ENCODE data around the gene SH3YL1. TPM values are rescaled to one million over a fixed set of nuclear protein-coding genes. Genes with fewer than 3 reads are reported as not detected.

The SH3YL1 gene
- polyA plus RNA-seq, 2 of the 4 experiments (the other 2 are of a cell fraction) = 12.8 to 23.9 TPM

DNA sequence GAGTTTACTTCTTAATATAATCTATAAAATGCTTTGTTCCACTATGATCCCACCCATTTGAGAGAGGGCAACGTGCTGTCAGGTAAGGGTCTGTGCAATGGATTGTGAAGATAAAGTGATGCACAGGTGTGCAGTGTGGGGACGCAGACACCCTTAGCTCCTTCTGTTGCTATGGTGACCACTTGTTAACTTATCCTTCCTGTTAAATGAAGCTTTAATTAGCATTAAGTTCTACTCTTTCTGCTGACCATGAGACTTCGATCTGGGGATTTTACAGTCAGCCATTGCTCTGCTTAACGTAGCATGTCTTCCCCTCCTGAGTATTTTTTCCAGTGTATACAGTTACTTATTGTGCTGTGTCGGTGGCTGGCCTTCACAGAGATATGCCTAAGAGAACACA, 47.2 kb upstream of the SH3YL1 start:
- ATAC-seq (no peak), DNase-seq (ENCODE audit: low read depth in 1 of 2, low spot score in 1 of 2) (no peak), FAIRE-seq (no peak)
- WGBS (ENCODE audit: missing lambda C conversion rate) = 9% methylated on average over 5 of the region's 5 CpGs
- TF ChIP-seq ZFP36 (IDR thresholded peaks at IDR 0.05; ENCODE audit: borderline replicate concordance, partially characterized antibody) = no peak
- TF ChIP-seq HES2 (IDR thresholded peaks at IDR 0.05) = no peak
- TF ChIP-seq HEYL (CRISPR knock-in tag; IDR thresholded peaks at IDR 0.05) = no peak
- no peak for TF ChIP-seq PBX3 (IDR thresholded peaks at IDR 0.05)
- TF ChIP-seq NR3C1 (IDR thresholded peaks at IDR 0.05) = no peak
- no peak overlapping the region for H3K4me2 ChIP-seq
- H3K27ac ChIP-seq = no peak overlapping the region
- H3K9me3 ChIP-seq = no peaks in the 10 kb centered on the region
- CTCF ChIA-PET = interaction anchor here (0.7 kb wide), 1 partner anchor 21 kb away, joined by 3 read pairs; no protein-coding TSS in a partner anchor
- H3K4me1 ChIP-seq = no peaks in the 10 kb centered on the region
- POLR2A ChIA-PET = no interaction called here
- H3K4me3 ChIP-seq = no peak overlapping the region

DNA sequence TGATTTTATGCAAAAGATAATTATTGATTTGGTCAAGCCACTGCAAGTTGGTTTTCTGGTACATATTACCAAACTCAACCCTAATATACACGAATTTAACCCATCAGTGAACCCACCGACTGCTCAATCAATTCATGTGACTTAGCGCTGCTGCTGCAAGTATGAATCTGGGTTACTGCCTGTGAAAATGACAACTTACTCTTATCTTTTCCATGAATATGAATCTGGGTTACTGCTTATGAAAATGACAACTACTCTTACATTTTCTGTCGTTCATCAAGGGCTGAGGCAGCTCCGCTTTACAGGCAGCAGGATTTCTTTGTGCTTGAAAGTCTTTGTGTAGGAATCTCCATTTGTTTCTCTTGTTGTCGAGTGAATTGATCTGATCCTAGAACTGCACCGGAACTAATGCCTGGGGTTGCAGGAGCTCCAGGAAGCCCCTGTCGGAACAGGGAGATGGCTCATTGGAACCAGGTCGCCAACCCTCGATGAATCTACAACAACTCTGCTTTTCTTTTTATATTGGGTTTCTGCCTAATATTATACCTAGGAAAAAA, 46.2 kb upstream of the SH3YL1 start:
- FAIRE-seq (no peak), DNase-seq (ENCODE audit: low read depth in 1 of 2, low spot score in 1 of 2) (no peak), ATAC-seq (no peak)
- Histone ChIP-seq H3K4me2 (no peak overlapping the region), H3K4me3 (no peak overlapping the region), H3K4me1 (no peaks in the 10 kb centered on the region), H3K9me3 (no peaks in the 10 kb centered on the region; the same call in 2 of the 3 replicates), H3K27ac (no peak overlapping the region)
- no peak for TF ChIP-seq MAFK (IDR thresholded peaks at IDR 0.05; ENCODE audit: partially characterized antibody)
- TF ChIP-seq GATA3 (IDR thresholded peaks at IDR 0.05; ENCODE audit: borderline replicate concordance) = no peak
- TF ChIP-seq HOXB13 (CRISPR knock-in tag; IDR thresholded peaks at IDR 0.05; ENCODE audit: low read depth) = no peak
- no peak for TF ChIP-seq ATOH8 (CRISPR knock-in tag; IDR thresholded peaks at IDR 0.05; ENCODE audit: low read depth)
- TF ChIP-seq ZFP36 (IDR thresholded peaks at IDR 0.05; ENCODE audit: borderline replicate concordance, partially characterized antibody) = no peak
- TF ChIP-seq, protein P1, sequence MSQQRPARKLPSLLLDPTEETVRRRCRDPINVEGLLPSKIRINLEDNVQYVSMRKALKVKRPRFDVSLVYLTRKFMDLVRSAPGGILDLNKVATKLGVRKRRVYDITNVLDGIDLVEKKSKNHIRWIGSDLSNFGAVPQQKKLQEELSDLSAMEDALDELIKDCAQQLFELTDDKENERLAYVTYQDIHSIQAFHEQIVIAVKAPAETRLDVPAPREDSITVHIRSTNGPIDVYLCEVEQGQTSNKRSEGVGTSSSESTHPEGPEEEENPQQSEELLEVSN (IDR thresholded peaks at IDR 0.05; ENCODE audit: borderline replicate concordance, low read depth) = no peak
- TF ChIP-seq CEBPB (IDR thresholded peaks at IDR 0.05) = no peak
- TF ChIP-seq EP300 (IDR thresholded peaks at IDR 0.05) = no peak
- TF ChIP-seq RCOR1 (IDR thresholded peaks at IDR 0.05; ENCODE audit: low read depth, low read length) = no peak
- no peak for TF ChIP-seq NR3C1 (IDR thresholded peaks at IDR 0.05)
- TF ChIP-seq BHLHE40 (IDR thresholded peaks at IDR 0.05; ENCODE audit: low read depth, low read length) = no peak
- TF ChIP-seq HEYL (CRISPR knock-in tag; IDR thresholded peaks at IDR 0.05) = no peak
- no peak for TF ChIP-seq NFE2L2 (conservative IDR thresholded peaks at IDR 0.05; ENCODE audit: low read length)
- TF ChIP-seq FOXS1 (CRISPR knock-in tag; IDR thresholded peaks at IDR 0.05) = no peak
- no peak for TF ChIP-seq RARB (CRISPR knock-in tag; IDR thresholded peaks at IDR 0.05)
- TF ChIP-seq PBX3 (IDR thresholded peaks at IDR 0.05) = no peak
- TF ChIP-seq TFCP2L1 (CRISPR knock-in tag; IDR thresholded peaks at IDR 0.05) = no peak
- CTCF ChIA-PET = no interaction called here
- POLR2A ChIA-PET = no interaction called here
- WGBS (ENCODE audit: missing lambda C conversion rate) = 51% methylated on average over 10 of the region's 10 CpGs

GRCh38 chr2:309148-309953, 45.5 kb upstream of the SH3YL1 start:
- ChIA-PET CTCF (no interaction called here), POLR2A (no interaction called here)
- Histone ChIP-seq H3K27ac (no peak overlapping the region), H3K4me2 (no peak overlapping the region), H3K9me3 (no peaks in the 10 kb centered on the region; the same call in 2 of the 3 replicates), H3K4me1 (no peaks in the 10 kb centered on the region), H3K4me3 (no peak overlapping the region)
- WGBS (ENCODE audit: missing lambda C conversion rate) = 45% methylated on average over 13 of the region's 13 CpGs
- ATAC-seq = peak; percentile 28 to 61; a peak in 3 of 6 replicates
- FAIRE-seq = no peak
- no peak for DNase-seq (ENCODE audit: low read depth in 1 of 2, low spot score in 1 of 2)
- TF ChIP-seq PBX3 (IDR thresholded peaks at IDR 0.05) (no peak), HDAC2 (IDR thresholded peaks at IDR 0.05) (no peak), HOXB5 (CRISPR knock-in tag; IDR thresholded peaks at IDR 0.05) (no peak), ATOH8 (CRISPR knock-in tag; IDR thresholded peaks at IDR 0.05; ENCODE audit: low read depth) (no peak), MAZ (IDR thresholded peaks at IDR 0.05; ENCODE audit: borderline replicate concordance, low read depth, low read length) (no peak), ZC3H11A (IDR thresholded peaks at IDR 0.05) (no peak), ZSCAN20 (CRISPR knock-in tag; IDR thresholded peaks at IDR 0.05) (no peak), HMGXB4 (CRISPR knock-in tag; IDR thresholded peaks at IDR 0.05; ENCODE audit: borderline replicate concordance) (no peak)
